ENCODE measurements around the gene ATP13A4. TPM values are rescaled to one million over a fixed set of nuclear protein-coding genes. Genes with fewer than 3 reads are reported as not detected.

Gene ATP13A4
- total RNA-seq, 2 donors from 2014 or later: 0.57 to 1.3 TPM

DNA sequence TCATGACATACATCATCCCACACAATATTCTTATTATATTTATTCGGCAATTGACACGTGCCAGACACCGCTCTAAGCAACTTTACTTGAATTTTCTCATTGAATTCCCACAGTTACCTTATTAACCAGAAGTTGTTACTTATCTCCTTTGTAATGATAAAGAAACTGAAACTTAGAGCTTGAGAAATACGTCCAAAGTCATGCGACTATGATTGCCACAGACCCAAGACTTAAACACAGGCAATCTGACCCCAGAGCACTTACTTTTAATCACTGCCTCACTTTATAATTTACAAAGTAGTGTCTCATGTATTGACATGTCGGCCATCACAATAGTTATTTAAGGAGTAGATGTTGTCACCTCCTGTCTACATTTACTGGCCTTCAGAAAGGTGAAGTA, 64.7 kb downstream of the ATP13A4 start:
- 86% methylated on average over 5 of the region's 6 CpGs; no CpG with 5 or more reads in 1 of the 2 experiments for WGBS, 2 experiments (ENCODE audit: insufficient coverage in 1 of 2, insufficient read length in 1 of 2)
- no peak overlapping the region for H3K27ac Mint-ChIP-seq
- Histone ChIP-seq H3K36me3 (ENCODE audit: control insufficient read depth, insufficient read depth, low read length) (no peaks in the 10 kb centered on the region), H3K27ac (ENCODE audit: low read depth, low read length) (no peak overlapping the region), H3K9me3 (ENCODE audit: control insufficient read depth, low read length) (no peaks in the 10 kb centered on the region), H3K9ac (ENCODE audit: extremely low read depth, low read length, poor library complexity, severe bottlenecking) (no peak overlapping the region), H3K27me3 (ENCODE audit: control insufficient read depth, insufficient read depth, low read length, poor library complexity, severe bottlenecking) (no peaks in the 10 kb centered on the region), H3K4me3 (ENCODE audit: low read length) (no peak overlapping the region), H3K4me1 (ENCODE audit: control insufficient read depth, insufficient read depth, low read length) (no peaks in the 10 kb centered on the region)
- TF ChIP-seq CTCF (conservative IDR thresholded peaks at IDR 0.05): no peak
- H3K27me3 Mint-ChIP-seq (ENCODE audit: insufficient read depth): no peaks in the 10 kb centered on the region
- H3K4me1 Mint-ChIP-seq: no peaks in the 10 kb centered on the region
- H3K36me3 Mint-ChIP-seq (ENCODE audit: low read depth): no peaks in the 10 kb centered on the region
- H3K9me3 Mint-ChIP-seq: no peaks in the 10 kb centered on the region
- DNase-seq: no peak
- H3K4me3 Mint-ChIP-seq: no peak overlapping the region

DNA sequence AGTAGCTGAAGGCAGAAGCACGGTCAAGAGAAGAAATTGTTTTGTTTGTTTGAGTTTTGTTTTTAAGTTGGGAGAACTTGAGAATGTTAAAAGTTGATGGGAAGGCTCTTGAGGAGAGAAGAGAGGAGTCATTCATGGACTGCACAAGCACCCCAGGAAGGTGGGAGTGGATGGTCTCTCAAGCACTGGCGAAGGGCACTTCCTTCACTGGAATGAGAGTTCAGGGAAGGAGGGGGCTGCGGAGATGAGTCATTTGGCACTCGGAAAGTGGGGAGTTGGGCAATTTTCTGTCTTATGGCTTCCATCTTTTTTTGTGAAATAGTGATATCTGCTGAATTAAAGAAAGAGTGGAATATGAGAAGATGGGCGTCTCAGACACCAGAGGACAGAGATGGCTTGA, 66.0 kb downstream of the ATP13A4 start:
- Mint-ChIP-seq H3K4me1 (no peaks in the 10 kb centered on the region), H3K27ac (no peak overlapping the region), H3K4me3 (no peak overlapping the region), H3K36me3 (ENCODE audit: low read depth) (no peaks in the 10 kb centered on the region), H3K27me3 (ENCODE audit: insufficient read depth) (no peaks in the 10 kb centered on the region), H3K9me3 (no peaks in the 10 kb centered on the region)
- Histone ChIP-seq H3K4me1 (ENCODE audit: control insufficient read depth, insufficient read depth, low read length) (no peaks in the 10 kb centered on the region), H3K36me3 (ENCODE audit: control insufficient read depth, insufficient read depth, low read length) (no peaks in the 10 kb centered on the region), H3K27me3 (ENCODE audit: control insufficient read depth, insufficient read depth, low read length, poor library complexity, severe bottlenecking) (no peaks in the 10 kb centered on the region), H3K4me3 (ENCODE audit: low read length) (no peak overlapping the region), H3K9ac (ENCODE audit: extremely low read depth, low read length, poor library complexity, severe bottlenecking) (no peak overlapping the region), H3K27ac (ENCODE audit: low read depth, low read length) (no peak overlapping the region), H3K9me3 (ENCODE audit: control insufficient read depth, low read length) (no peaks in the 10 kb centered on the region)
- 90 to 100% methylated on average over 2 to 5 of the region's 5 CpGs for WGBS, 2 experiments (ENCODE audit: insufficient coverage in 1 of 2, insufficient read length in 1 of 2)
- no peak for DNase-seq
- TF ChIP-seq CTCF (conservative IDR thresholded peaks at IDR 0.05): no peak

DNA sequence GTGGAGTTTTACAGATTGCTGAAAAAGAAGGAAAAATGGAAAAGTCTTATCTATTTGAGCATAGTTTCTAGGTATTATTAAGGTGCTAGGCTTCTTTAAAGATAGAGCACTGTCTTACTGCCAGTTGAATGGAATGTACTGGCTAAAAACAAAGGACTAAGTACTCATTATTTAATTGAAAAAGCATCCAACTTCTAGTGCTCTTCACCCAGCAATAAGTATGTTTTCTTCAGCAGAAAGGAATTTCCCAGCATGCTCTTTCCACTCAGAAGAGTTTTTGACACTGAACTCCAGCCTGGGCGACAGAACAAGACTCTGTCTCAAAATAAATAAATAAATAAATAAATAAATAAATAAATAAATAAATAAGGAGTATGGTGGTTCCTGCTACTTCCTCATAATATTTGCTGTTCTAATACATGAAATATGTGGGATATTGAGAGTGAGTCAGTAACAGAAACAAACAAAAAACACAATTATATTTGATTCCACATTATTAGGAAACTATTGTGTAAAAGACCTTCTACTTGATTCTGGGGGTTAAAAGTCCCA, 70.6 kb downstream of the ATP13A4 start:
- Mint-ChIP-seq H3K27me3 (ENCODE audit: insufficient read depth) (no peaks in the 10 kb centered on the region), H3K9me3 (peaks cover 8% of the 10 kb centered on the region), H3K4me3 (no peak overlapping the region), H3K4me1 (no peaks in the 10 kb centered on the region), H3K36me3 (ENCODE audit: low read depth) (no peaks in the 10 kb centered on the region), H3K27ac (no peak overlapping the region)
- no peaks in the 10 kb centered on the region for H3K4me1 ChIP-seq (ENCODE audit: control insufficient read depth, insufficient read depth, low read length)
- H3K27me3 ChIP-seq (ENCODE audit: control insufficient read depth, insufficient read depth, low read length, poor library complexity, severe bottlenecking): no peaks in the 10 kb centered on the region
- DNase-seq: no peak
- H3K4me3 ChIP-seq (ENCODE audit: low read length): no peak overlapping the region
- H3K27ac ChIP-seq (ENCODE audit: low read depth, low read length): no peak overlapping the region
- no peak overlapping the region for H3K9ac ChIP-seq (ENCODE audit: extremely low read depth, low read length, poor library complexity, severe bottlenecking)
- no CpG with 5 or more reads among the region's 1 CpG for WGBS, 2 experiments (ENCODE audit: insufficient coverage in 1 of 2, insufficient read length in 1 of 2)
- no peaks in the 10 kb centered on the region for H3K36me3 ChIP-seq (ENCODE audit: control insufficient read depth, insufficient read depth, low read length)
- H3K9me3 ChIP-seq (ENCODE audit: control insufficient read depth, low read length): no peaks in the 10 kb centered on the region
- no peak for TF ChIP-seq CTCF (conservative IDR thresholded peaks at IDR 0.05)

Data from endodermal cell (in vitro differentiated cells).